Measurements from ENCODE around the gene NIT1.

DNA sequence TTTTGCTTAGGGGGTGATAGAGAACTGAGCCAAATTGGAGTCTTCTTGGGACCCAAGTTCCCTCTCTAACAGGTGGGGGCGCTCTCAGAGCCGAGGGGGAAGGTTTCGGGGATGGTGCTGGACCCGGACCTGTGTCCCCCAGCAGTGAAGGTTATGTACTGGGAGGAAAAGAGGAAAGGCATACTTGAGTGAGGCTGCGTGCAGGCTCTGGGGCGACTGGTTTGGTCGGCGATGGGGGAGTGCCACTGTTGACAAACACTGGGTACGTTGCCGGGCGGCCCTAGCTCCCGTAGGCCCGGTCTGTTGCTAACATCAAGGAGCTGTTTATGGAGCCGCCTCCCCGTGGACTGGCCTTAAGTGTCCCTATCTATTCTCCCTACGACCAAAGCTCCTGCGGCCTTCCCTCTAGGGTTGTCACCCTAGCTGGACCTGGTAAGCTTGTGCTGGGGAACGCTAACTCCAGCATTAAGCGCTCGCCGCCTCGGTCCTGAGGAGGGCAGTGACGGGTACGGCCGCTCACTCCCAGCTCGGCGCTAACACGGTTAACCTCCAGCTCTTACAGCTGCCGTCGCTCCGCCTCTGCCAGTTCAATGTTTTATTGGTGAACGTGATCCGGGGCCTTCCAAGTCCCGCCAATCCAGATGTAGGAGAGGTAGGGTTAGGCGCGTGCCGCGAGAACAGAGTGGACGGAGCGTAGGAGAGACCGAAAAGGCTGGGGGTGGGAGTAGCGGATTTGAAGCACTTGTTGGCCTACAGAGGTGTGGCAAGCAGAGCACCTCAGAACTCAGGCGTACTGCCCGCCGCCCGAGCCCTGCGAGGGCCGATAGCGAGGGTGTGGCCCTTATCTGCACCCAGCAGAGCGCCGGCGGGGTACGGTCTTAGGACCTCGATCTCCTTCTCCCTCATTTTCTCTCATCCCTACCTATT lies 48.1 kb downstream of the NIT1 start, which contains the start of gene PPOX:
- no peak for TF ChIP-seq GATA2 (IDR thresholded peaks at IDR 0.05; ENCODE audit: low read depth, low read length)
- no peak for TF ChIP-seq GATA3 (IDR thresholded peaks at IDR 0.05; ENCODE audit: low read depth, low read length)

All from SH-SY5Y (cell line).